Measurements from ENCODE around the gene POLDIP2.
A peak's percentile ranks its signal among the peaks of the same experiment; 100 is the strongest.

POLDIP2 gene

GRCh38 chr17:28390141-28390540 is 32.8 kb upstream of the POLDIP2 start:
- DNase-seq (ENCODE audit: low spot score) = no peak

DNA sequence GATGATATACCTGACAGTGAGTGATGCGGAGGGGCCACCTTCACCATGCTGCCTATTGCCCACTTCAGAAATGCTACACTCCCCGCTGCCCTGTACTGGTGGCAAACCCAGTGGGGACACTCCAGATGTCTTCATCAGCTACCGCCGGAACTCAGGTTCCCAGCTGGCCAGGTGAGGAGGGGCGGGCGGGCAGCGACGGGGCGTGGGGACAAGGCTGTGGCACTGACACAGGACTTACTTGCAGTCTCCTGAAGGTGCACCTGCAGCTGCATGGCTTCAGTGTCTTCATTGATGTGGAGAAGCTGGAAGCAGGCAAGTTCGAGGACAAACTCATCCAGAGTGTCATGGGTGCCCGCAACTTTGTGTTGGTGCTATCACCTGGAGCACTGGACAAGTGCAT is 30.8 kb upstream of the POLDIP2 start:
- DNase-seq (ENCODE audit: low spot score) = no peak

GRCh38 chr17:28386391-28386790 is 29.1 kb upstream of the POLDIP2 start:
- DNase-seq (ENCODE audit: low spot score) = no peak

- peak; percentile 22 for DNase-seq (ENCODE audit: low spot score)
Observed at GRCh38 chr17:28385406-28385805, 28.1 kb upstream of the POLDIP2 start.

DNA sequence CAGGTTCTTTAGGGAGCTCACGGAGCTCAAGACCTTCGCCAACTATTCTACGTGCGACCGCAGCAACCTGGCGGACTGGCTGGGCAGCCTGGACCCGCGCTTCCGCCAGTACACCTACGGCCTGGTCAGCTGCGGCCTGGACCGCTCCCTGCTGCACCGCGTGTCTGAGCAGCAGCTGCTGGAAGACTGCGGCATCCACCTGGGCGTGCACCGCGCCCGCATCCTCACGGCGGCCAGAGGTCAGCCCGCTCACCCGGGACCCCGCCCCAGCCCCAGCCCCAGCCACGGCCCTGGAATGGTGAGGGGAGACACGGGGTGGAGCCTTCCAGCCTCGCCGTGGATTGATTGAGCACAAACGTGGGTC is 27.7 kb upstream of the POLDIP2 start:
- peak; percentile 50 for DNase-seq (ENCODE audit: low spot score)

- peak; percentile 69 for DNase-seq (ENCODE audit: low spot score)
Observed at GRCh38 chr17:28384281-28385036, 27.1 kb upstream of the POLDIP2 start.

DNA sequence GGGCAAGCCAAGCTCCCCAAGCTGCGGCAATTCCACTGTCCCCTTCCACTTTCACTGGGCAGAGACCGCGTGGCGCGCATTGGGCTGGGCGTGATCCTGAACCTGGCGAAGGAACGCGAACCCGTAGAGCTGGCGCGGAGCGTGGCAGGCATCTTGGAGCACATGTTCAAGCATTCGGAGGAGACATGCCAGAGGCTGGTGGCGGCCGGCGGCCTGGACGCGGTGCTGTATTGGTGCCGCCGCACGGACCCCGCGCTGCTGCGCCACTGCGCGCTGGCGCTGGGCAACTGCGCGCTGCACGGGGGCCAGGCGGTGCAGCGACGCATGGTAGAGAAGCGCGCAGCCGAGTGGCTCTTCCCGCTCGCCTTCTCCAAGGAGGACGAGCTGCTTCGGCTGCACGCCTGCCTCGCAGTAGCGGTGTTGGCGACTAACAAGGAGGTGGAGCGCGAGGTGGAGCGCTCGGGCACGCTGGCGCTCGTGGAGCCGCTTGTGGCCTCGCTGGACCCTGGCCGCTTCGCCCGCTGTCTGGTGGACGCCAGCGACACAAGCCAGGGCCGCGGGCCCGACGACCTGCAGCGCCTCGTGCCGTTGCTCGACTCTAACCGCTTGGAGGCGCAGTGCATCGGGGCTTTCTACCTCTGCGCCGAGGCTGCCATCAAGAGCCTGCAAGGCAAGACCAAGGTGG is 24.0 kb upstream of the POLDIP2 start:
- no peak for DNase-seq (ENCODE audit: low spot score)

DNA sequence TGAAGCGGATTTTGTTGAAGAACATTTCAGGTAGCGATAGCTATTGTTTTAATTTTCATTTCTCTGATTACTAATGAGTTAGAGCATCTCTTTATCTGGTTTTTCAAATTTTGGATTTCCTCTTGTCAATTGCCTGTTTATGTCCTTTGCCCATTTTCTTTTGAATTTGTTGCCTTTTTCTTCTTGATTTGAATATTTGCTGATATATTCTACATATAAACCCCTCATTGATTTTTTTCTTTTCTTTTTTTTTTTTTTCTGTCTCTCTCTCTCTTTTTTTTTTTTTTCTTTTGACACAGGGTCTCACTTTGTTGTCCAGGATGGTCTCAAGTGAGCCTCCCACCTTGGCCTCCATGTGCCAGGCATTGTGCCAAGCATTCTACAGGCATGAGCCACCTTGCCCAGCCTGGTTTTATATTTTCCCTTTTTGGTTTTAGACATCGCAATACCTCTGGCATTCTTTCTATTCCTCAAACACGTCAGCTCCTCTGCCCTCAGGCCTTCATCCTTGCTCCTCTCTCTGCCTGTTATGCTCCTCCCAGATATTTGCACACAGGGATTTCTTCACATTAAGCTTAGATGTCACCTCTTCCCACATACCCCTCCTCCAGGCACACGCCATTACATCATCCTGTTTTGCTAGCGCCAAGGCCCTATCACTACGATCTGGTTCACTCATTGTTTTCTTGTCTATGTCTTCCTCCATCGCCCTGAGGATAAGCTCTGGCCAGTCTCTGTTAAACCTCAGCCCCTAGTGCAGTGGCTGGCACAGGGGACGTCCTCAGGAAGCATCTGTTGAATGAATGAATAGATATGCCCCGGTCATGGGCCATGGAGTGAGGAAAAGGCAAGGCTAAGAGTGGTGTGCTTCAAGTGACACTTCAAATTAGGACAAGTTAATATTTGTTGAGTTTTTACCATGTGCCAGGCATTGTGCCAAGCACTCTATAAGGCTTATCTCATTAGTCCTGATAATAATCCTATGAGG is 22.8 kb upstream of the POLDIP2 start:
- no peak for DNase-seq (ENCODE audit: low spot score)

GRCh38 chr17:28372945-28373274 is 15.6 kb upstream of the POLDIP2 start:
- no peak for DNase-seq (ENCODE audit: low spot score)

DNA sequence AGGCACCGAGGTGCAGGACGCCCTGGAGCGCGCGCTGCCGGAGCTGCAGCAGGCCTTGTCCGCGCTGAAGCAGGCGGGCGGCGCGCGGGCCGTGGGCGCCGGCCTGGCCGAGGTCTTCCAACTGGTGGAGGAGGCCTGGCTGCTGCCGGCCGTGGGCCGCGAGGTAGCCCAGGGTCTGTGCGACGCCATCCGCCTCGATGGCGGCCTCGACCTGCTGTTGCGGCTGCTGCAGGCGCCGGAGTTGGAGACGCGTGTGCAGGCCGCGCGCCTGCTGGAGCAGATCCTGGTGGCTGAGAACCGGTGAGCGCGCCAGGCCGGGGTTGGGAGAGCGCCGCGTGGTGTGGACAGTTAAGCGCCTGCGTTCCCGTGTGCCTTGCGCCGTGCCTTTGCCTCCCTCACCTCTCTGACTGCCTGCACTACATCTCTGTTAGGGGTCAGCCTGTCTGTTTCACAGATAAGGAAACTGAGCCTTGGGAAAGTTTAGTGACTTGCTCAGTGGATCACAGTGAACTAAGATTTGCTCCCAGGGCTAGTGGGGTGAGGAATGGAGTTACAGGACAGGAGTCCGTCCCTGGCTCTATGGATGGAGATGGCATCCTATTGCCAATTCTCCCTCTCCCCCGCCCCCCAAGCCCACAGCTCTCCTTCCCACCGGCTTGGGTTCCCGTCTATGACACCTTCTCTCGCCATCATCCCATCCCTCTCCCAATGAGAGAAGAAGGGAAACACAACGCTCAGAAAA is 15.0 kb upstream of the POLDIP2 start:
- DNase-seq (ENCODE audit: low spot score) = no peak

DNA sequence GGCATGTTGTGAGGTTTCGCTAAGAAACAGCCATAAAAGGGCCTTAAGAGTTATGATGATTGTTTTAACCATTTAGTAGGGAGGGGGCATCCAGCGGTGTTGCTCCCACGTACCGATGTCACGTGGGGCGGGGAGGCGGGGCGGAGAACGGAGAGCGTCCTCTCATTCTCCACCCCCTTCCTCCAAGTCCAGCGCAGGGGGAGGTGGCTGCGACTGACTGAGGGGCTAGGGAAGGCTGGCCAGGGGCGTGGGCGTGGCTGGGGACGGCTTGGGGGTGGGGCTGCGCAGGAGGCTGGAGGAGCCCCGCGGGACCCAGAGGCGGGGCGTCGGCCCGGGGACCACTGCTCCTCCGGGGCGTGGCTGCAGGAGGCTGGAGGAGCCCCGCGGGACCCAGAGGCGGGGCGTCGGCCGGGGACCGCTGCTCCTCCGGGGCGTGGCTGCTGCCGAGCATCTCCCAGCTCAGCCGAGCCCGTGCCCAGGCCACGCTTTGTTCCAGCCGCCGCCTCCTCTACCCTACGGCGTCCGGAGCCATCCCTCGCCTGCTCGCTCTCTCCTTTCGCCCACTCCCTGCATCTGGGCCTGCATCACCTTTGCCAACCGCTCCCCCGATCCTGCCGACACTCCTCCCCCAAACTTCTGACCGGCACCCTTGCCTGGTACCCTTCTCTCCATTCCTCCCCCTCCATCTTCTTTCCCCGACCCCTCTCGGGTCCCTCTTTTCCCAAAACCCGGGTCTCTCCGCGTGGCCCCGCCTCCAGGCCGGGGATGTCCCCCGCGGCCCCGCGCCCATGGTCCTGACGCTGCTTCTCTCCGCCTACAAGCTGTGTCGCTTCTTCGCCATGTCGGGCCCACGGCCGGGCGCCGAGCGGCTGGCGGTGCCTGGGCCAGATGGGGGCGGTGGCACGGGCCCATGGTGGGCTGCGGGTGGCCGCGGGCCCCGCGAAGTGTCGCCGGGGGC is 14.2 kb upstream of the POLDIP2 start, which contains the start of gene SARM1:
Gene SARM1, plus strand, starts transcription at position 450 of the 958 bp plus-strand sequence. Its CDS starts 339 bp downstream, at position 789.
- DNase-seq (ENCODE audit: low spot score) = peak; percentile 71

GRCh38 chr17:28370744-28371103 is 13.4 kb upstream of the POLDIP2 start:
- no peak for DNase-seq (ENCODE audit: low spot score)

GRCh38 chr17:28370035-28370743 is 12.9 kb upstream of the POLDIP2 start, which contains the start of gene VTN:
Gene VTN, minus strand, starts transcription at chr17:28370307. Its CDS starts 104 bp downstream, at chr17:28370203.
- DNase-seq (ENCODE audit: low spot score) = peak; percentile 29

DNA sequence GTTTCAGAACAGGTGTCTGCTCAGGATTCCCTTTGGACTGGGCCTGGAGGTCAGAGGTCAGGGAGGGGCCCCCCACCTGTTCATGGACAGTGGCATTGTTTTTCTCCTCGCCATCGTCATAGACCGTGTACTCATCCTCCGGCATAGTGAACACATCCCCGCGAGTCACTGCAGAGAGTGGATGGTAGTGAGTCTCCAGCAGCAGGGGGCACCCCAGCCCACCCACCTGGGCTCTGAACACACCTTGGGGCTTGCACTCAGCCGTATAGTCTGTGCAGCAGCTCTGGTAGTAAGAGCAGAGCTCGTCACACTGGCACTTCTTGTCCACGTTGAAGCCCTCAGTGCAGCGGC is 12.3 kb upstream of the POLDIP2 start:
- DNase-seq (ENCODE audit: low spot score) = no peak

DNA sequence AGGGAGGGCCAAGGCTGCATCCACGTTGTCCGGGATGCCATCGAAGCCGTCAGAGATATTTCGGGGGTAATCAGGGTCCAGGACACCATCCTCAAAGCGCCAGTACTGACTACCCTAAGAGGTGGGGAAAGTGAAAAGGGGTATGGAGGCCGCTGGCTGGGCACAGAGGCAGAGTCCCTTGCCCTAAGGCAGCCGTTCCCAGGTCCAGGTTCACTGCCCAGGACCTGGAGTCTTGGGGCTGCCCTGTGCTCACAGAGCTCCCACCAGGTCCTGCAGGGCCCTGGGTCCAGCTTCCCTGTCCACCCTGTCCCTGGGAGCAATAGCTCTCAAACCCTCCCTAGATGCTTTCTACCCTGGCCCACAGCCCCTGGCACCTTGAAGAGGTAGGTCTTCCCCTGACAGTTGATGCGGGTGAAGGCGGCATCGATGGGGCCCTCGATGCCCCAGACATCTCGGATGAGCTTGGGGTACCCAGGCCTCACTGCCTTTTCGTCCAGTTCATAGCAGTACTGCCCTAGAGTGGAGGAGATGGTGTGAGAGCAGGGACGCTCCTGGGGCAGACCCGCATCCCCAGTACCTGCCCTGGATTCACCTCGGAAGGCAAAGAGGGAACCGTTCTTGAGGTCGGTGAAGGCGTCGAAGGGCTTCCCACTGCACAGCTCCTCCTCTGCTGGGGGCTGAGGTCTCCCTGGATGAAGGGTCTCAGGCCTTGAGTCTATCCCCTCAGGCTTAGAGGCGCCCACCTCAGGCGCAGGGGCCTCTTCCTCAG is 11.8 kb upstream of the POLDIP2 start:
- no peak for DNase-seq (ENCODE audit: low spot score)

GRCh38 chr17:28368306-28368831 is 11.0 kb upstream of the POLDIP2 start:
- no peak for DNase-seq (ENCODE audit: low spot score)

DNA sequence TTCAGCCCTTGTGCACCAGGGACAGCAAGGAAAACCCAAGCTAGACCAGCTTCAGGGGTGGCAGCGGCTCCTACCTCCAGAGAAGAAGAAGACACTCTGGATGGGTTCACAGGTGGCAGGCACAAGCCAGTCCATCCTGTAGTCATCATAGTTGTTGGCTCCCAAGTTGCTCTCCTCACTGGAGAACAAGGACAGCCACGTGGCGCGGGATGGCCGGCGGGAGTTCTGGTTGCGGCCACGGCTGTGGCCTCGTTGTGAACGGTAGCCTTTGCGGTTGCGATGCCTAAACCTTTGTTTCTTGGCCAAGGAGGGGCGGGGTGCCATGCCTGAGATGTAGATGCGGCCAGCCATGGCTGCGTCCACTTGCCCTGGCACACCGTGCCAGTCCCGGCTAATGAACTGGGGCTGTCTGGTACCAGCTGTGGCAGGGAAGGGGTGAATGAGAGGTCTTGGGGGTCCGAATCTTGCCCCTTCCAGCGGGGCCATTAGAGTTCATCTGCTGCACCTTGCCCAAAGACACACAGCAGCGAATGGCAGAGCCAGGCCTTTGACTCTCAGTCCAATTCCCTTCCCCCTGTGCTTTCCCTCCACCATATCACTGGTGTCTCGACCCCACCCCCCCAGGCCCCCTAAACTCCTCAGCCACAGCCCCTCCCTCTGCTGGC is 10.4 kb upstream of the POLDIP2 start:
- no peak for DNase-seq (ENCODE audit: low spot score)

DNA sequence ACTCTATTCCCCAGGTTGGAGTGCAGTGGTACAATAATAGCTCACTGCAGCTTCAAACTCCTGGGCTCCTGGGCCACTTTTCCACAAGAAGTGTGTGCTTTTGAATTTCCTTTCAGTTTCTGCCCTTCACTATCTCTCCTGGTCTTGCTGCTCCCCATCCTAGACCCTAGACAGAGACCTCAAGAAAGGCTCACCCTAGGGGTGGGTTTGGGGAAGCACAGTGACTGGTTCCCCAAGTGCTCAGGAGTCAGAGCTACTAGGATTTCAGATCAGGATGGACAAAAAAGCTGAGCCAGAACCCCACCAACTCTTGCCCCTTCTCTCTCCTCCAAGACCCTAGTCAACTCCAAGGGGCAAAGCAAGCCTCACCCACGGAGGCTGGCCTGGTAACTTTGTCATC is 9.3 kb upstream of the POLDIP2 start:
- DNase-seq (ENCODE audit: low spot score) = no peak
